IMR-90 (cell line): Measurements from ENCODE around the gene PLEK.

Experiments used
- CTCF ChIP-seq: conservative IDR thresholded peaks from 2 replicates; pipeline ENCODE4 v1.5.1; 2012; ENCODE audit warnings: mild to moderate bottlenecking, low read depth, low read length, improper control_type of control experiment
- MAFK ChIP-seq: IDR thresholded peaks from 2 replicates; pipeline ENCODE4 v1.6.1; 2012; ENCODE audit warnings: low read depth, low read length, improper control_type of control experiment
- POLR2A ChIP-seq: IDR thresholded peaks from 2 replicates; pipeline ENCODE4 v1.6.1; 2012; ENCODE audit warnings: mild to moderate bottlenecking, low read depth, low read length

- TF ChIP-seq MAFK (no peak), POLR2A (no peak), CTCF (no peak)
These were observed 69.9 kb downstream of the PLEK start for GRCh38 chr2:68434981-68435380.
